ENCODE data around the gene HMGN4.

DNA sequence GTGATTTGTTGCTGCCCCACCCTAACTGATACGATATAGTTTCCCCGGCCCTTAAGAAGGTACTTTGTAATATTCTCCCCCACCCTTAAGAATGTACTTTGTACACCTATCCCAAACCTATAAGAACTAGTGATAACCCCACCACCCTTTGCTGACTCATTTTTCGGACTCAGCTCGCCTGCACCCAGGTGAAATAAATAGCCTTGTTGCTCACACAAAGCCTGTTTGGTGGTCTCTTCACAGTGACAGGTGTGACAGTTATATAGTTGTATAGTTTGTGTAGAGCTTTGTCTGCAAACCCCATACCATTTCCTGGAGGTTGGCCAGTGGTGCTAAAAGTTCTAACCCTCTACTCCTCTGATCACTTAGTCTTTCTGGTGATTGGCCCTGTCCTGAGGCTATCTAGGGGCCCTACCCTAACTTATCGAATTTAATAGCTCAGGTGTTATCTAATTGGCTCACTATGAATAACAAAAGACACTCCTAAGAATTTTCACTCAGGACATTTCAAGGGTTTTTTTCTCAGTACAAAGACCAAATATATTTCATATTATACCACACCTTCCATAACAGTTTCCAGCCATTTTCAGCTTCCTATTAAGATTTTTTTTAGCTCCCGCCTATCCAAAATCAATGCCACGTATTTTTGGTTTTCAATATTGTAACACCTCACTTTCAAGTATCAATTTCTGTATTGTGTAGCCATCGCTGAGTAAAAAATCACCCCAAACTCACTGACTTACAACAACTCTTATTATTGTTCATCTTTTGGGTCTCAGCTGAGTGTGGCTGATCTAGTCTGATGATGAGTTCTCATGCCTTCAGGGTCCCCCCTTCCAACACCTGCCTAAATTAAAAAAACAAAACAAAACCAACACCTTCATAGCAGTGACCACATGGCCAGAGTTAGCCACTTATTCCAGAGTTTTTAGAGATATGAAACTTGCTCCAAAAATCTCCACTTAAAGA, 47.9 kb upstream of the HMGN4 start:
- TF ChIP-seq CTCF (IDR thresholded peaks at IDR 0.05) (no peak), POLR2A (IDR thresholded peaks at IDR 0.05) (no peak)
